ENCODE data around the gene PIGN.
A peak's percentile ranks its signal among the peaks of the same experiment; 100 is the strongest.
"Not testable (repeated sequence)": the region's sequence is repeated elsewhere in the genome, so short reads cannot be mapped to it uniquely, and the experiment has no call there.

Gene PIGN

GRCh38 chr18:62179213-62179612 is 7.6 kb downstream of the PIGN start:
- DNase-seq: no peak

GRCh38 chr18:62177271-62177670 is 9.6 kb downstream of the PIGN start:
- no peak for DNase-seq

- no peak for DNase-seq
Observed at GRCh38 chr18:62175521-62175920, 11.3 kb downstream of the PIGN start.

GRCh38 chr18:62172298-62172697 is 14.6 kb downstream of the PIGN start:
- no peak for DNase-seq

DNA sequence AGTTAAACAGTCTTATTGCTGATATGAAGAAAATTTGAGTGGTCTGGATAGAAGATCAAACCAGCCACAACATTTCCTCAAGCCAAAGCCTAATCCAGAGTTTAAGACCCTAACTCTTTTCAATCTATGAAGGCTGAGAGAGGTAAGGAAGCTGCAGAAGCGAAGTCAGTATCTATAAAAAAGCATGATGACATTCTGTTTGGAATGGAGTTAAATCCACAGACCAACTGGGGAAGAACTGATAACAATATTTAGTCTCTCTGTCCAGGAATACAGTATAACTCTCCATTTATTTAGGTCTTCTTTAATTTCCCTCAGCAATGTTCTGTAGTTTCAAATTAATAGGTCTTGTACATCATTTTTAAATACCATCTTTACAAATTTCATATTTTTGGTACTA is 16.0 kb downstream of the PIGN start:
- no peak for DNase-seq

DNA sequence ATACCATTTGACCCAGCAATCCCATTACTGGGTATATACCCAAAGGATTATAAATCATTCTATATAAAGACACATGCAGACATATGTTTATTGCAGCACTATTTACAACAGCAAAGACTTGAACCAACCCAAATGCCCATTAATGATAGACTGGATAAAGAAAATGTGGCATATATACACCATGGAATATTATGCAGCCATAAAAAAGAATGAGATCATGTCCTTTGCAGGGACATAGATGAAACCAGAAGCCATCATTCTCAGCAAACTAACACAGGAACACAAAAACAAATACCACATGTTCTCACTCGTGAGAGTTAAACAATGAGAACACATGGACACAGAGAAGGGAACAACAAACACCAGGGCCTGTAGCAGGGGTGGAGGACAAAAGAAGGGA is 20.3 kb downstream of the PIGN start:
- DNase-seq: not testable (repeated sequence)

DNA sequence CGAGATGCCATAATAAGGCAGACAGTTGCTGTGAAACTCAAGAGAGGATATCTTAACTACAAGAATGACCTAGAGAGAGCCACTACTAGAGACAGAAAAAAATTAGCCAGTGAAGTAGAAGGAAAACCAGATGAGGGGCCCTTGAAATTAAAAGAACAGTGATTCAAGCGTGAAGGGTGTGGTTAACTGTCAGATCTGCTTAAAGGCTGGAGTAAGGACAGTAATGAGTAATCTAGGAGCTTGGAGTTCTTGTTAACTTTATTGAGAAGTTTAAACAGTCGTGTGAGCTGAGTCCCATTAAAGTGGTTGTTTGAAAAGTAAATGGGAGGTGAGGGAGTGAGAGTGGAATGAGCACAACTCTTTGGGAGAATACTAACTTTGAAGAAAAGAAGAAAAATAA is 21.3 kb downstream of the PIGN start:
- DNase-seq: no peak

DNA sequence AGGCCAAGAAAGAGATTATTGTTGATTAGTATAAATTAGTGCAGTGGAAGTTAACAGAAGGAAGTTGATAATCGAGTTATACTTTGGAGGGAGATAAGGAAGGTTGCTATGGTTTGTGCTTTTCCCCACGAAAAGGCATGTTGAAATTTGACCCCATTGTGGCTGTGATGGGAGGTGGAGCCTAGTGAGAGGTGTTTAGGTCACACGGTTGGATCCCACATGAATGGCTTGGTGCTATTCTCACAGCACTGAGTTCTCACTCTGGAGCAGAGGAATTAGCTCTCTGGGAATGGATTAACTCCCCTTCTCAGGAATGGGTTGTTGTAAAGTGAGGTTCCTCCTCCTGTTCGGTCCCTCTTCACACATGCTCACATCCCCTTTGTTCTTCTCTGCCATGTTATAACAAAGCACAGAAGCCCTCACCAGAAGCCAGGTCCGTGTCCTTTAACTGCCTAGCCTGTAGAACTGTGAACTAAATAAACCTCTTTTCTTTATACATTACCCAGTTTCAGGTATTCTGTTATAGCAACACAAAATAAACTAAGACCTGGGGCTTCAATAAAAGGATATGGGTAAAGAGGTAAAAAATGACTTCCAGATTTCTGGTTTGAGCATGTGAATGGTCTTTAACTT is 21.9 kb downstream of the PIGN start:
- no peak for DNase-seq

- no peak for DNase-seq
Observed at GRCh38 chr18:62164310-62164709, 22.5 kb downstream of the PIGN start.

DNA sequence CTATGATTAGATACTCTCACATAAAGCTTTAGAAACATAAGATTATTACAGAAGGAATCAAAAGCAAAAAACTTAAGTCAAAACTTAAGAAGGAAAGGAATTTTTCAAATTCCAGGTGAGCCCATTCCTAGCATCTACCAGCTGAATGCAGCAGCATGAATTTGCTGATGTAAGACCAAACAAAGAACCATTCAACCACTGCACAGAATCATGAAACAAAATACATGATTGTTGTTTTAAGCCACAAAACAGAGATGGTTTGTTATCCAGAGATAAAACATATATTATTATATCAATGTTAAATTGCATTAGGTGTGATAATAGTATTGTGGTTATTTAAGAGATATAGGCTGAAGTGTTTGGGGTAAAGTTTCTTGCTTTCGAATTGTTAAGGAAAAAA is 29.0 kb downstream of the PIGN start:
- no peak for DNase-seq

DNA sequence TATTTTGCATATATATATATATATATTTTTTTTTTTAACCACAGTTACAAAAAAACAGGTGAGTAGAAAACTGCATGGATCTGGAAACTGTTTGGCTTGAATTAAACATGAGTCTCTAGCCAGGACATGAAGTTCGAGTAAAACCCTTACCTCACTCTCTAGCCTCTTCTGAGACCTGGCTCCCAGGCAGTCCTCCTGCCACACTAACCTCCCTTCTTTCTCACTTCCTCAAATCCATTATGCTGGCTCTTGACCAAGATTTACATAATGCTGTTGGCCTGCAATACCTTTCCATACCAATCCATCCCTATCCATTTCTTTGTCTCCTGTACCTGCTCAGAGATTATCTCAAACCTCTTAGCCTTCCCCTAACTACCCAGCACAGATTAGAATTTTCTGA is 34.0 kb downstream of the PIGN start:
- DNase-seq: no peak

DNA sequence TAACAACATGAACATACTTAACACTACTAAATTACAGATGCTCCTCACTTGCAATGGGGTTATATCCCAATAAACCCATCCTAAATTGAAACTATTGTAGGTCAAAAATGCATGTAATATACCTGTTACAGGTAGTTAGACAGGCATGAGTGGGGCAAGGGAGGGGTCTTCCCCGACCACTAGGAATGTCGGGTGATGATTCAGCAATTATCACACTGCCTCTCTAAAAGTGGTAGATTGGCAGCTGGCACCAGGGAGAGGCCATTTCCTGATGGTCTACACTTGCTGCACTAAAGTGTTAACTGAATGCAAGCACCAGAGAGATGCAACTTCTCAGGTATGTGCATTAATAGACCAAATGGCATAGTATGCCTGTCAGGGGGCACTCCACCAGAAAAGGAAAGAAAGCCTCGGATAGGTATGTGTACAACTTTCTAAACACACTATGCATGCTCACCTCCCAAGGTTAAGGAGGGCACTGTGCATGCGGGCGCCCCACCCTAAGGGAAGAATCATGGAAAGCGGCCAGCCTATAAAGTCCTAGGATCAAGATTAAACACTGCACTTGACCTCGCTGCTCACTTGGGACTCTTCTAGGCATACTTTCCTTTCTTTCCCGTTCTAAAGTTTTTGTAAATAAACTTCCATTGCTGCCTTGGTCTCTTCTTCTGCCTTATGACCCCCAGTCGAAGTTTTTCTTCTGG is 35.6 kb downstream of the PIGN start:
- DNase-seq: no peak

GRCh38 chr18:62144338-62144737 is 42.5 kb downstream of the PIGN start:
- DNase-seq: peak; percentile 49

DNA sequence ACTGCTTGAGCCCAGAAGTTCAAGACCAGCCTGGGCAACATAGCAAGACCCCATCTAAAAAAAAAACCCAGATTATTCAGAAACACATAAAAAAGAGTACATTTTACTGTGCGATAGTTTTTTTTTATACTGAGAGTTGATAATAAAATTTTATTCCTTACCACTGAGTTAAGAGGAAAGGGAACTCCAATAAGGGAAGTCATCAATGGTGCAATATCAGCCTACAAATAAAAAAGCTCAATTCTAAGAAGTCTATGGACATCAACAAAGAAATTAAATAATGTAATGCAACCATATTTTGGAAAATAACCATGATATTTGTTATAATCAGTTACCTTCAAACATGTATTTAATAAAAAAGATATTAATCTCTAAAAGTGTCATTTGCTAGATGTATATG is 46.6 kb downstream of the PIGN start:
- no peak for DNase-seq

GRCh38 chr18:62138461-62139235 is 48.2 kb downstream of the PIGN start:
- no peak for DNase-seq

DNA sequence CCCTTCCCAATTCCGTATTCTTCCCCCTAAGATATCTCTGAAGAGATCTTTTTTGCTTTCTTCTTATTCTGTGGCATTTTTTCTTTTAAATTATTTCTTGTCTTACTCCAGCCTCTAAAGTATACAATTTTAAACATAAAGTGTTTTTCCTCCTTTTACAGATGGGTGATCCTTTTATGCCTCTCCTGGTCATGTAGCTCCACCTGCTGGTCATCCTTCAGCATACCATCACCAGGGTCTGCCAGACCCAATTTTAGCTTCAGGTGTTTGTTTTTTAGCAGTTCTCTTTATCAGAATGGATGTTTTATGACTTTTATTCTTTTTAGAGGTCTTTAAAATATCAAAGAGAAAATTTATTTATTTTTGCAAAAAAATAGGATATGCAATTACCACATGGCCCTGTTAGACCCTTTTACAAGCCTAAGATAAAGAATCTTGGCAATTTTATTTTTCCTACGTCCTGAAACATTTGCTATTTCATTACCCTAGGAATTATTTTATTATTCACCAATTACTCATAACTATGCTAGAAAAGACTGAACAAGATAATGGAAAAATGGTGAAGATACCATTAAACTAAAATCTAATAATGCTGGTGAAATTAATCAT is 55.5 kb downstream of the PIGN start:
- no peak for DNase-seq

DNA sequence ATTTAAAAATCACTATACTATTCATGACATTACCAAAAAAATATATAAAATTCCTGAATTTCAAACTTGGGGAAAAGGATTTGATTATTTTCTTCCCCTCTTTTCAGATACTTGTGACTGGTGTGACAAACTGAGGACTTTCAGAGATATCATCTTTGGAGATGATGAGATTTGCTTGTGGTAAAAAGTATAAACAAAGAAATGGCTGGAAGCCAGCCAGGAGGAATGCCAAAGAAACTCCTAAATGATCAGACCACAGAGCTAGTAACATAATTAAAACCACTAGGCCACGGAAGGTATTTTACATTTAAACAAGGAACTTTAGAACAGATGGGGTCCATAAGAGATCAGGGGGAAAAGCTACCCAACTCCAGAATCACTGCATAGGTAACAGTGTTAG is 58.7 kb downstream of the PIGN start:
- DNase-seq: no peak

GRCh38 chr18:62126737-62127136 is 60.1 kb downstream of the PIGN start:
- DNase-seq: no peak

GRCh38 chr18:62125702-62126101 is 61.2 kb downstream of the PIGN start:
- DNase-seq: no peak

- DNase-seq: no peak
Observed at GRCh38 chr18:62122330-62122729, 64.5 kb downstream of the PIGN start.

DNA sequence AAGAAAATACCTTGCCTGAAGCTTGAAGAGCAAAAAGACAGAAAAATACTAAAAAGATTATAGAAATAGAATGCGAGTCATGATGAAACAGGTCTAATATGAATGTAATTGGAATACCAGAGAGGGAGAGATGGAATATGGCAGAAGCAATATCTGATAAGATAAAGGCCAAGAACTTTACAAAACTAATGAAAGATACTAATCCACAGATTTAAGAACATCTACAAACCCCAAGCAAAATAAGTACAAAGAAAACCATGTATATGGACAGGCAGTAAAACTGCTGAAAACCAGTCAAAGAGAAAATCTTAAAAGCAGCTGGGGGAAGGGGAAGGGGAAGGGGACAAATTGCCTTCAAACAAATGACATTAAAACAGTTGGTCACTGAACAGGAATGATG is 67.0 kb downstream of the PIGN start:
- DNase-seq: no peak

- DNase-seq: no peak
Observed at GRCh38 chr18:62118328-62118727, 68.5 kb downstream of the PIGN start.

GRCh38 chr18:62109676-62110075 is 77.2 kb downstream of the PIGN start:
- no peak for DNase-seq

DNA sequence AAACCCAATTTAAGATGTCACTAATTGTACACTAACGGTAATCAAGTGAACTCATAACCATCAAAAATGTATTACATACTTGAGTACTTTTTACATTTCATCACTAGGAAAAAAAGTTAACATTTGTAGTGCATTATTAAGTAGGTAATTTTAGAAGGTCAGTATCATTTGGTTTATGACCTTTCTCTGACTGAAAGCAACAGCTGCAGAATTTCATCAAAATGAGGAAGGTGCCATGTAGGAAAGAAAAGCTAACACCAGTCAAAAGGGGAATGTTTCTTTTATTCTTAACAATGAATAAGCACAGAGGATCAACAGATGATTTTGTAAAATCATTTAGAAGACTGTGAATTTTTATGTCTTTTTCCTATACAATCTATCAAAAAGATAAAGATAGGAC is 79.0 kb downstream of the PIGN start:
- DNase-seq: no peak

Measured in DMS153 (cell line).